ENCODE measurements around the gene NAPA.

The NAPA gene

DNA sequence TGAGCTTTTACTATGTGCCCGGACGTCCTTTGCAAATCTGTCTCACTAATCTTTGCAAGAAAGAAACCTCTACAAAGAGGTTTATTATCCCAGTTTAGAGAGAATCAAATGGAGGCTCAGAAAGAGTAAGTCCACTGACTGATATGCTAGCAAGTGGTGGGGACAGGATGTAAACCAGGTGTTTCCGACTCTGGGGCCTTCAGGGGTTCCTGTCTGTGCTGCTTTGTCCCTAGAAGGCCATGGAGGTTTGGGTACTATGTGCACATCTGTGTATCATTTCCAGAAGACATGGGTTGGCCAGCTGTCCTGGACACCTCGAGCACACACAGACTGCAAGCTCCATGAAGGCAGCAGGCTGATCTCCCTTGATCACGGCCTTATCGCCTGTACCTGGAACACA is 29.7 kb downstream of the NAPA start:
- DNase-seq = no peak

DNA sequence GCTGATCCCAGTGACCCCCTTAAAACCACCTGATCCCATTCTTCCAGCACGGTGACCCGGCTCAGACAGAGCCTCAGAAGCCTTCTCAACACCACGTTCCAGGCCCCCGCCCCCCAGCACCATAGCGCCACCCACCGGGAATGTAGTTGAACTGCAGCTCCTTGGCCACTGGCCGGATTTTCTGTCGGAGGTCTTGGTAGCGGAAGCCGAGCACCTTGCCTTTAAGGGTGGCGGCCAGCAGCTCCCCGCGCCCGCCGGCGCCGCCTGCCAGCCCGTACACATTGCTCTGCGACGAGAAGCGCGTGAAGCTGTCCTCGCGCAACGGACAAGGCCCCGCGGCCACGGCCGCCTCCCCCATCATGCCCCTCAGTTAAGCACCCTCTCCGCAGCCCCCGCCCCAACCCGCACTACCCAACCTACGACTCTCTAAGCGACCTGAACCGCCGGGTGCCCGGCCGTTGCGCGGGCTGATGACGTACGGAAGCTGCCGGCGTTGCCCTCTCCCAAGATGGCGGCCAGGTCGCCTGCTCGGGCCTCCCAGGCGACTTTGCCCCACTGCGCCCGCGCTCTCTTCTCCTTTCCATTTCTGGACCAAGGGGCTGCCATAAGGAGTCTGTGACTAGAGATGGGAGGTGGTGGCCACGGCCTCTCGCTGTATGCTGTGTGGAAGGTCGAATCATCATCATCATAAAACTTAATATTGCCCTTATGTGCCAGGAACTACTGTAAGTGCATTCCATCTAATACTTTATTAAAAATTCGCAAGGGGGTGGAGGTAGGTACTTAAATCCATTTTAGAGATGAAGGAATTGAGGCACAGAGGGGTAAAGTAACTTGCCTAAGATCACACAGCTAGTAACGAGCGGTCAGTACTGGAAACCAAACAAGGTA is 30.8 kb downstream of the NAPA start, which contains the start of gene KPTN:
TSS of gene KPTN (minus strand) at position 420 of the 891 bp plus-strand sequence. CDS start at position 361, 59 bp downstream.
- peak; percentile 97 for DNase-seq

DNA sequence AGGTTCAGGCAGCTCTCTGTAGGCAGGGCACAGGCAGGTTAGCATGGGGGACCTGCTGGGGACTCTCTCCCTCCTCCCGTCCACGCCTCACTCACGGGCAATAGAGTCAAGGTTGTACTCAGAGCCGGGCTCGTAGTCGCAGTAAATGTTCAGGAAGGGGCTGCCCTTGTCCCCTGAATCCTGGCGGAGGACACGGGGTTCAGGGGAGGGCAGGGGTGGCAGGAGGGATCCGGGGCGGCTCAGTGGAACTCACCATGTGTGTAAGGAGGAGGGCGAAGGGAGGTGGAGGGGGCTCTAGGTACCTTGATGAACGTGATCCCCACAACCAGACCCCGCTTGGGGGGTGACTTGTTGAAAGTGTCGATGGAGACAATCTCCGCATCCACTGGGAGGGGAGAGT is 31.7 kb downstream of the NAPA start:
- DNase-seq = no peak

DNA sequence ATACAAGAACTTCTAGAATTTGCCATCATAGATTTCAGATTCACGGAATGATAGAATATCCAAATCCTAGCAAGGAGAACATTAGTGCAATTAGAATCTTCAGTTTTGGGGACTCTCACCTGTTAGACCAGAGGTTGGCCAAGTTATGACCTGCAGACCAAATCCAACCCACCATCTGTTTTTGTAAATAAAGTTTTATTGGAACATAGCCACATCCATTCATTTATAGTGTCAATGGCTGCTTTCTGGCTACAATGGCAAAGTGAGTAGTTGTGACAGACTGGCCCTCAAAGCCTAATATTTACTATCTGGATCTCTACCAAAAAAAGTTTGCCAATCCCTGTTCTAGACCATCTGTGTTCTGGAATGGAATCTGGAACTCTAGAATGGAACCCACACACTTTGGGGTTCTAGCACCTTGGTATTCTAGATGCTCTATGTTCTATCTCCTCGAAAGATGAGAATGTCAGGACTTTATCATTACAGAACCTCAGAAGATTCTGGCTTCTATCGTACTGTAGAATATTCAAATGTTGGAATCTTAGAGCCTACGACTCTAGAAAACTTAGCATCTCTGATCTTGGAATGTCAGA is 33.3 kb downstream of the NAPA start:
- DNase-seq = no peak

DNA sequence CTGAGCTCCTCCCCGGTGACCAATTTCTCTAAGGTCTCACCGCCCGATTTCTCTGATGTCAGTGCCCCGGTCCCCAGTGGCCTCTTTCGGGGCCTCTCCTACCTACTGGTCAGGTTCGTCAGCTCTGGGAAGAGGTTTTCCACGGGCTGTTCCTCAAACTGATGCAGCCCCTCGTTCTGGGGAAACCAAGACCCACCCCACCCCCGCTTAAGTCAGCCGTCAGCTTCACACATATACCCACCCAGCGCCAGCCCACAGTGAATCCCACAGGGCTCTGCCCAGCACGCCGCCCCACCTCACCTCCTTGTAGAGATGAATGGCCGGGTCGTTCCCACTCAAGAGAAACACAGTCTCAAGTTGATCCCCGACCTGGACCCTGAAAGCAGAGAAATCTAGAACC is 34.2 kb downstream of the NAPA start:
- no peak for DNase-seq

DNA sequence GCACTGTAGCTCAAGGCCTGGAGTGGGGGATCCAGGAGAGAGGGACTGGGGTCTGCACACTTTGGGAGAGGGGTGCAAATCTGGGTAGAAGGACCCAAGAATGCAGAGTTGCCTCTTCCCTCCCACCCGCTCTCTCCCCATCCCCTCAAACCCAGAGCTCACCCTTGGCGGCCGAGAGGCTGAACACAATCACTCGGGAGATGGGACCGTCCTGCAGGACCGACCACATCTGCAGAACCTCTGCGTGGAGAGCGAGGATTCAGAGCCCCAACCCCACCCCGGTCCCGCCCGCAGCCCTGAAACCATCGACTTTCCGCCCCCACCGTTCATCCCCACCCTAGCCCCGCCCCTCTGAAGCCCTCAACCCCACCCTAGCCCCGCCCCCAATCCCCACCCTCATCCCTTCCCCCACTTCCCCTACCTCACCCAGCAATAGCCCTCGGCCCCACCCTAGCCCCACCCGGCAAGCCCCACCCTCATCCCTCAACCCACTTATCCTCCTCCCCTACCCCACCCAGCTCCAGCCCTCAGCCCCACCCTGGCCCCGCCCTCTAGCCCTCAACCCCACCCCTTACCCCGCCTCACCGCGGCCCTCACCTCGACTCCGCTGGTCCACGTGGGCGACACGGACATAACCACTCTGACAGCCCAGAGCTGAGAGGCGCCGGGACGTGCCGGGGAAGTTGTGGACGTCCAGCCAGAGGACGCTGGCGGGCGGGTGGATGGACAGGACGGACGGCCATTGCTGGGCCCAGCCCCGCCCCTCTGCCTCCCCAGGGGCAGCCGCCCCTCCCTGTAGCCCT is 35.0 kb downstream of the NAPA start:
- DNase-seq = no peak

DNA sequence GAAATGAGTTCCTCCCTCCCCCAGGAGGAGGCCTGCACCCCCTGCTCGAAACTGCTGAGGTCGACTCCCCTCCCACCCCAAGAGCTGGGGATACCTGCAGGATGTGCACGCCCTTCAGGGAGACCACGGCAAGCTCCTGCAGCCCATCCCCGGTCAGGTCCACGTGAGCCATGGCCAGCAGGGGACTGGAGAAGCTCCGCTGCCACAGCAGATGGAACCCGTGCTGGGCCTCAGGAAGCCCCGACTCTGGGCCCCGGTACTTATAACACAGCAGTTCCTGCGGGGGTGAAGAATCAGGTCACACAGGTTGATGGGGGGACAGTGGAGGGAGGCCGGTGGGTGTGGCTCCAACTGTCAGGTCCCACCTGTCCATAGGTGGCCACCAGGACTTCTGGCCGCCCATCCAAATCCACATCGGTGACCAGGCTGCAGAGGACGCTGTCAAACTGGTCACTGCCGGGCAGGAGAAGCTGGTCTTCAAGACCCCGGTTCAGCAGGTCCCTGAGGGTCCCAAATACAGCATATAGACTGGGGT is 38.4 kb downstream of the NAPA start:
- no peak for DNase-seq

DNA sequence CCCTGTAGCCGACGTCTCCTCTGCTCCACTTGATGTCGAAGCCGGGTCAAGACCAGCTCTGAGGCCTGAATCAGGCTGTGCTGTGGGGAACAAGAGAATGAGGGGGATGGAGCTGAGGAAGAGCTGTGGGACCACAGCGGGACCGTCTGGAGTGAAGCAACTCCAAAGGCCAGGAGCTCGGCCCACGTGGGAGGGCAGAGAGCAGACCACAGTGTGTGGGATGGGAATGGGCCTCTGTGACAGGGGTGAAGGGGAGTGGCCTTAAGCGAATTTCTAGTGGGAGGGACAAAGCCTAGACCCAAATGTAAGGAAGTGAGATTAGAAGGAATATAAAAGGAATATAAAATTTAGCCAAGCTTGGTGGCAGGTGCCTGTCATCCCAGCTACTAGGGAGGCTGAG is 39.4 kb downstream of the NAPA start:
- no peak for DNase-seq

DNA sequence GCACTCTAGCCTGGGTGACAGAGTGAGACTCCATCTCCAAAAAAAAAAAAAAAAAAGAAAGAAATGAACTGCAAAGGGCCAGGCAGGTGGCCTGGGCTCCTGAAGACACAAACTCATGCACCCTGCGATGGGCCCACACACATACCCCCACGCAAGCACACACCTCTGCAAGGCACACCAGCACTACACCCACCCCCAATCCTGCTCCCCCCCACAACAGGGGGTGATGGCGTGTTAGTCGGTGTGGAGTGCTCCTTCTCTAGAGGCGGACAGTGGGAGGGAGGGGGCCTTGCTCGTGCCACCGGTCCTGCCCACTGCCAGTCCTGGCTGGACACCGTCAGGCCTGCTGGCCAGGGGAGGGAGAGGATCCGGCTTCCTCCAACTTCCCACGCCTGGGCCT is 41.5 kb downstream of the NAPA start:
- DNase-seq = no peak

DNA sequence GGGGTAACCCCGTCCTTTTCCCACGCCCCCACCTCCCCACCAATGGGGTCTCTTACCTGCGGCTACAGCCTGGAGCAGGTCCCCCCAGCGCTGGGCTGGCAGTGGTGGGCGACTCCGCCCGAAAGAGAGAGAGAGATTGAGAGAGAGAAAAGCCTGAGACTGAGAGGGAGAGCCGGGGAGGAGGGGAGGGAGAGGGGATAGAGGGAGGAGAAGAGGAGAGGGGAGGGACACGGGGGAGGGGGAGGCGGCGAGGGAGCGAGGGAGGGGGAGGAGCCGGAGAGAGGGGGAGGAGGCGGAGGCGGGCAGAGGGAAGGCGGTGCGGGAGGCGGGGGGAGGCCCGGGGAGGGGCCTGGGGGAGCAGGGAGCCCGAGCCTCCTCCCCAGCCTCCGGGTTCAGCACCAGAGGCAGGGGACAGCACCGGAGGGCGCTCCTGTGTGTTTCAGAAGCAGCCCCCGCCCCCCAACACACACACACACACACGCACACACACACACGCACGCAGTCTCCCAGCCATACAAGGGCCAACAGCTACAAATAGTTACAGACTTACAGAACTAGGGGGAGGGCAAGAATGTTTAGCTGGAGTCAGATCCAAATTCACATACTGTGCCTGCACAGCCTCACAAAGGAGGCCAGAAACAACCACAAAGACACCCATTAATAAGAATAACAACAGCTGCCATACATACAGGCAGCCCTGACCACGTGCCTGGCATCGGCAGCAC is 43.0 kb downstream of the NAPA start, which contains the start of gene SLC8A2:
TSS of gene SLC8A2 (minus strand) at position 161 of the 725 bp plus-strand sequence. CDS start 5,490 bp downstream, outside the sequence.
- peak; percentile 70 for DNase-seq

DNA sequence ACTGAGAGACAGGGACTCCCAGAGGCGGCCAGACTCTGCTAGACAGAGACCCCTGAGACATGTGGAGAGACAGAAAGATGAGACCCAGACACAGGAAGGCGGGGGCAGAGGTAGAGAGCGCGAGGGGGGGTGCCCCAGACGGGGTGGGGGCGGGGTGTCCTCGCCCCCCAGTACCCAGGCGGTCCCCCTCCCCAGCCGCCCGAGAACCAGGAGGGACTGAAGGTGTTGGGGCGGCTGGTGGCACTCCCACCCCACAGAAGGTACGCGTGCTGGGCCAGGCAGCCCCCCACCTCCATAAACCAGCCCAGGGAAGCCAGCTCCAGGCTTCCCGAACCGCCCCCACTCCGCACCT is 43.5 kb downstream of the NAPA start:
- no peak for DNase-seq

DNA sequence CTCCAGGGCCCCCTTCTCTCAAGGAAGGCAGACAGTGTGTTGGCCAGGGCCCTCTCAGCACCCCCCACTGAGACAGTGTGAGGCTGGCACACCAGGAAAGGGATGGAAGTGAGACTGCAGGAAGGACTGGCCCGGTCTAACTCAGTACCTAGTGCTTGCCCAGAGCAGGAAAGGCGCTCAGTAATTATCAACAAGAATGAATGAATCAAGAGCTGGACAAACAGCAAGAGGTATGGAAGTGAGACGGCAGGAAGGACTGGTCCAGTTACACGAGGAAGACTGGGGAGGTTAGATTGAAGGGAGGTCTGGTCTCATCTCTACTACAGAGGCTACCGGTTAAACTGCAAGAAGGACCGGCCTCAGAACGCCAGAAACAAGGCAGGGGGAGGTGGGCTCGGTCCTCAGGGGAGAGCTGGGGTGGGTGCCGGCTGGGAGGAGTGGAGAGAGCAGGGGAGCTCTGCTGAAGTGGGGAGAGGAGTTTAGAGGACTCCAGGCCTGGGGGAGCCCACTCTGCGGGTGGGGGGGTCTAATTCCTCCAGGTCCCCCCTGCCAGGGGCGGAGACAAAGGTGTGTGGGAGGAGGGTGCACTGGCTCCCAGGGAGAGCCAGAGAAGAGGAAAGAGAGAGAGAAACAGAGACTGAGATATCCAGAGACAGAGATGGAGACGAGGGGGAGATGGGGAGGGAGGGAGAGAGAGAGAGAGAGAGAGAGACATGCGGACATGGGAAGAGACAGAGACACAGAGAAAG is 44.2 kb downstream of the NAPA start:
- no peak for DNase-seq

DNA sequence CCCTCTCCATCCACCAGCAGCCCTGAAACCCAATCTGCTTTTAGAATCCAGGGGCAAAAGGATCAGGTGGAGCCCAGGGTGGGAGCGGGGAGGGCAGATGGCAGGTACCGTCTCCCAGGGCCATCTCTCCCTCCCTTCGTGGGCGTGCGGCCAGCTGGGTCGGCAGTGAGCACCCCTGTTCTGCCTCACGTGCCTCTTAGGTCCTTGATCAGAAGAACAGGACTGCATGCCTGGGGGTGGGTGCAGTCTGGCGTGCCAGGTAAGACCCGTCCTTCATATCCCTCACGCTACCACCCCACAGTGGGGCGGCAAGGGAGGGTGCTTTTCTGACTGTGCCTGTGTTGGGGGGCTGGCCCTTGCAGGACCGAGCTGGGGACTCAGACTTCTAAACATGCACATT is 45.1 kb downstream of the NAPA start:
- no peak for DNase-seq

DNA sequence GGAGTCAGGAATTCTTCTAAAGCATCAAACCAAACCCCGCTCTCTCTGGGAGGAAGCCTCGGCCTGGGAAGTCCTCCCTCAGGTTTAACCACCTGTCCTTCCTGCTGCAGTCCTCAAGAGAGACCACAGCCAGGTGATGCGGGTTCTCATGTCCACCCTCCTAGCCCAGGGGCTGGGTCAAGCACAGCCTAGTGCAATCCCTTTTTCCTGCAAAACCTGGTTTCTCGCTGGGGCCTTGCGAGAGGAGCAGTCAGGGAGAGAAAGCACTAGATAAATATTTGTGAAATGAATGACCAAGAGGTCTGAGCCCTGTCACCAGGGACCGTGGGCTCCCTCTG is 45.5 kb downstream of the NAPA start:
- no peak for DNase-seq

DNA sequence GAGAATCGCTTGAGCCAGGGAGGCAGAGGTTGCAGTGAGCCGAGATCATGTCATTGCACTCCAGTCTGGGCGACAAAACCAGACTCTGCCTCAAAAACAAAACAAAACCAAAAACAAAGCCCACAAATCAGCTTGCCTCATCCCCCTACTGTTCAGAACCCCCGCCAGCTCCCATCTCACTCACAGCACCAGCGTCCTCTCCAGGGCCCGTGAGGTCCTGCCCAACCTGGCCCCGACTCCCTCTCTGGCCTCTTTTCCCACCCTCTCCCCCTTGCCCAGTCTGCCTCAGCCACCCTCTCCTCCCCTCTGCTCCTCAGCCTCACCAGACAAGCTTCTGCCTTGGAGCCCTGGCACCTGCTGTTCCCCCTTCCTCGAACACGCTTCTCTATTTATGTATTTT is 46.9 kb downstream of the NAPA start:
- DNase-seq = no peak

DNA sequence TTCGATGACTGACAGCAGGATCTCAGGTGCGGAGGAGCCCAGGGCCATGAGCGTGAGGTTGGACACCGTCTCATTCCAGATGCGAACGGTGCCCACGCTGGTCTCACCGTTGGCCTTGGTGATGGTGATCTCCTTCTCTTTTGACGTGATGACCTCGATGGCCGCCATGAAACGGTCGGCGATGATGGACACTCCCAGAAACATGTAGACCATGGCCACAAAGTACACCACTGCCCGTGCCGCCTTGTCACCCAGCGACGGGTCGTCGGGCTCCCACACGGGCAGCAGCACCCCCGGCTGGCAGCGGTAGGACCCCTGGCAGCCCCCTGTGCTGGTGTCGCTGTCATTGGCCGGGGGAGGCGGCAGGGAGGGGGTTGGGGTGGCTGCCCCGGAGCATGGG is 48.9 kb downstream of the NAPA start:
- DNase-seq = no peak

DNA sequence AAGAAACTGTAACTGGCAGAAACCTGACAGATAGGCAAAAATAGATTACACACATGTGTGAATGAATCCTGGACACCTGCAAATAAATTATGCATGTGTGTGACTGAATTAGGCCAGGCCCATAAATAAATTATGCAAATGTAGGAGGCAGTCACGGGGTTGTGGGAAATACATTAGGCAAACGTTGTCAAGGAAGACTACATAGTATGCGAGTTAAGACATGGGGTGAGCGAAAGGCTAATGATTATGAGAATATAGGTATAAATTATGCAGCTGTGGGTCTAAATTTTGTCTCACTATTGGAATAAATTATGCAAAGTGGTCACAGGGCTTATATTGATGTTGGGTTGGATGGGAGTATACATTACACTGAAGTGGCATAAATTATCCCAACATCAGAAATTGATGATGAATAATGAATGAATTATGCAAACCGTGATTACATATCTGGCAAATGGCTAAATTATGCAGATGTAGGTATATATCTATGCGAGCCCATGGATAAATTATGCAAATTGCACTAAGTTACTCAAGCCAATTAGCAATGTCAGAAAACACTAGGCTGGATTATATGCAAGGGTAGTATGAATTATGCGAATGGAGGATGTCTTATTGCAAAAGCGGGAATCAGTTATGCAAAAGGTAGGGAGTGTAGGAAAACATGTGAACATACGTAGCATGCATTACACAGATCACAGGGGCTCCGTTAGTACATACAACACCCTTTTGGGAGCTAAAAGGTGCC is 50.0 kb downstream of the NAPA start:
- DNase-seq = no peak

DNA sequence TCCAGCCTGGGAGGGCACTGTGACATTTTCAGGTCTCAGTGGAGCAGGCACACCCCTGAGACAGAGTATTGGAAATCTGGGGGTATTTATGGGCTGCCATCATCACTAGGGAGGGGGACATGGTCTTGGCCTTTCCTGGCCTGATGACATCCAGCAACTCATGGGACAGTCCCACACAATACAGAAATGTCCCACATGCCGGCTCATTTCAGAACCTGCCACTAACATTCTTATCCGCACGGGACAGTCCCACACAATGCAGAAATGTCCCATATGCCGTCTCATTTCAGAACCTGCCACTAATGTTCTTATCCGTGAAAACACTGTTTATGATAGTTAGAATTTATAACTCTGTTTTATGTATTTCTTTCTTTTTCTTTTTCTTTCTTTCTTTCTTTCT is 53.0 kb downstream of the NAPA start:
- DNase-seq = no peak

DNA sequence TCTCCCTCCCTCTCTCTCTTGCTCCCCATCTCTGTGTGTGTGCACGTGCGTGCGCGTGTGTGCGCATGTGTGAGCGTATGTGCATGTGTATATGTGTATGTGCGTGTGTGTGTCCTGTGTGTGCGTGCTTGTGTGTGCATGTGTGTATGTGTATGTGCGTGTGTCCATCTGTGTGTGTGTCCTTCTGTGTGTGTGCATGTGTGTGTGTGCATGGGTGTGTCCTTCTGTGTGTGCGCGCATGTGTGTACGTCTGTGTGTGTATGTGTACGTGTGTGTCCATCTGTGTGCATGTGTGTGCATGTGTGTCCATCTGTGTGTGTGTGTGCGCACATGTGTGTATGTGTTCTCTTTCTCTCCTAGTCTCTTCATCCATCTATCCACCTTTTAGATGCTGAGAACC is 55.4 kb downstream of the NAPA start:
- no peak for DNase-seq

DNA sequence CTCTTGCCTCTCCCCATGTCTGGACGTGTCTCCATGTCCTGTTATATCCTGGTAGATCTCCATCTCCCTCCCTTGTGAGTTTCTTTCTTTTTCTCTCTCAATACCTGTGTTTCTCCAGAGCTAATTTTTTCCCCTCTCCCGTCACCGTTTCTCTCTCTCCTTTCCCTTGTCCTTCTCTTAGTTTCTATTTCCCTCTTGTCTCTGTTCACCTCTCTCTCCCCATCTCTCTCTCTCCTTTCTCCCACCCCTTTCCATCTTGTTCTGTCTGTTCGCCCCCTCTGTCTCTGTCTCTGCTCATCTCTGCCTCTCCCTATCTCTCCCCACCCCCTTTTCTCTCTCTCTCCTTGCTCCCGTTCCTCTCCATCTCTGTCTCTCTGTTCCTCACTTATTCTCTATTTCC is 56.2 kb downstream of the NAPA start:
- DNase-seq = no peak

DNA sequence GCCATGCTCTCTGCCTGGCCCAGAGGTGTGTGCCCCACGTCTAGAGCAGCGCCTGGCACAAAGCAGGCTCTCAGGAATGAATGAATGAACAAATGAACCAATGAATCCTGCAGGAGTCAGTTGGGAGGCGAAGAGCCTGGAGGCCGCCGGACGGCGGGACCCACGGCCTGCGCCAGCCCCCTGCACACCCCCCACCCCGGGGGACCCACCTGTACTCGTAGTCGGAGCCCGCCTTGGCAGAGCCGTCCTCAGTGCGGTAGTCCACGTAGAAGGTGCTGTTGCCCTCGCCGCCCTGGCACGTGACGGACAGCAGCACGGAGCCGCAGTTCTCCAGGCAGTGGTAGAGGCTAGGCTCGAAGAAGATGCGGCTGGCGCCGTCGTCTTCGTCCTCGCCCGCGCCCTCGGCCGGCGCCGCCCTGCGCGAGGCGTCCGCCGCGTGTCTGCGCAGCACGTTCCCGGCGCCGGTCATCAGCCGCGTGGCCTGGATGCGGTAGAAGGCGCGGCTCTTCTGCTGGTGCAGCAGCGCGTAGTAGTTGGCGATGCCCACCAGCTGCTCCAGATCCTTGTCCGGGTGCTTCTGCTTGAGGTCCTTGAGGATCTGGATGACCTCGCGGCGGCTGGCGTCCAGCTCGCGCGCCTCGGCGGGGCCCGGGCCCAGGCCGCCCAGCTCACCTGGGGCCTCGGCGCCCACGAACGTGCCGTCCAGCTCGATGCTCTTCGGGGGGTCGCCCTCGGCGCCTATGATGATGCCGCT is 58.0 kb downstream of the NAPA start:
- DNase-seq = no peak
